Right lobe of liver (tissue), 6 donors: ENCODE data around the gene MAT2A. TPM values are rescaled to one million over a fixed set of nuclear protein-coding genes. Genes with fewer than 3 reads are reported as not detected.
A peak's percentile ranks its signal among the peaks of the same experiment; 100 is the strongest.

Experiments
- ATAC-seq, 4 donors: fragments of 200-7000 bp; cut with Tn5 transposase; one replicate each; pipeline ENCODE4 v1.9.1; 2020; ENCODE audit warnings: mild to moderate bottlenecking in 4 of 4, moderate library complexity in 4 of 4
- DNase-seq, 3 donors: peaks; one replicate each; pipeline ENCODE4 v3.0.0-alpha.2; 2020
- H3K27ac ChIP-seq, 3 donors: fragments of 200-600 bp; one replicate each; pipeline ENCODE4 v1.8.0; 2022
- H3K27me3 ChIP-seq, 2 donors: fragments of 200-600 bp; one replicate each; pipeline ENCODE4 v1.8.0; 2022
- H3K36me3 ChIP-seq, 4 donors: fragments of 200-600 bp; sonication (generic) in 1 of 4; one replicate each; pipeline versions ENCODE4 v1.5.1 to v1.8.0; 2017 to 2022; ENCODE audit warnings: control low read depth in 1 of 4
- H3K4me1 ChIP-seq, 4 donors: fragments of 200-600 bp; sonication (generic) in 1 of 4; one replicate each; pipeline versions ENCODE4 v1.5.1 to v1.8.0; 2017 to 2022; ENCODE audit warnings: control low read depth in 1 of 4
- H3K4me3 ChIP-seq, 3 donors: fragments of 200-600 bp; one replicate each; pipeline ENCODE4 v1.8.0; 2022
- H3K9me3 ChIP-seq, 4 donors: fragments of 200-600 bp; sonication (generic) in 1 of 4; one replicate each; pipeline versions ENCODE4 v1.5.1 to v1.8.0; 2017 to 2022; ENCODE audit warnings: control low read depth in 1 of 4
- CTCF ChIP-seq, 4 donors: fragments of 200-600 bp in 3 of 4; fragments of 450-650 bp in 1 of 4; IDR thresholded peaks; one replicate each; pipeline versions ENCODE4 v1.5.1 to v1.8.0; 2016 to 2022; ENCODE audit warnings: antibody characterized with exemption in 4 of 4, mild to moderate bottlenecking in 2 of 4
- POLR2A ChIP-seq: fragments of 450-650 bp; IDR thresholded peaks from one replicate; pipeline ENCODE4 v1.6.1; 2017; ENCODE audit warnings: antibody characterized with exemption, mild to moderate bottlenecking
- WGBS: methylation state at CpG from one replicate; pipeline ENCODE4 v1.1.6; 2018; ENCODE audit warnings: low coverage, low lambda C conversion rate; ENCODE audit not compliant: insufficient coverage; ENCODE audit errors: missing lambda C conversion rate; 5-methylcytosine and 5-hydroxymethylcytosine counted together
- intact Hi-C, 2 donors: fragments of 100-400 bp; cut with DNase I; formaldehyde crosslinking; loops; one replicate each; pipeline versions ENCODE4 v1.11.2 to v1.14.1; 2022
- total RNA-seq, 6 experiments: library from RNA; depleted of rRNA in 2 of 6; stranded (reverse); fragments of >200 nt in 2 of 6; fragmentation: NEBNext Ultra II Directional in 3 of 6; extraction: Animal tissue kit (Norgen Biotek cat#: 25700) in 3 of 6; gene quantifications; one replicate each; pipeline versions ENCODE4 v1.1.0 to v1.2.4, GENCODE V29; 2016 to 2023
- donor health status: DM: no; HTN: yes; CAD: no.
- donor health status: DM: no; HTN: no; CAD: no.
- donor health status: DM: no; HTN: no; CAD: no.
- donor health status: DM: no; HTN: yes; CAD: no.
- donor health status: DM: no; HTN: yes; CAD: no.

MAT2A gene
- total RNA-seq, 6 experiments from 2014 or later, result 57.8 to 118 (median 102) TPM

GRCh38 chr2:85551698-85552678 lies 13.0 kb downstream of the MAT2A start:
- H3K9me3 ChIP-seq, result no peaks in the 10 kb centered on the region
- H3K4me3 ChIP-seq, result no peak overlapping the region
- no peaks in the 10 kb centered on the region for H3K4me1 ChIP-seq
- peaks cover 6 to 84% (median 42%) of the 10 kb centered on the region in 4 donors for H3K36me3 ChIP-seq
- DNase-seq (peak; percentile 73 to 83 (median 75)), ATAC-seq (peak; percentile 82 to 88 (median 84))
- WGBS, result 46% methylated on average over 8 of the region's 9 CpGs
- TF ChIP-seq CTCF (IDR thresholded peaks at IDR 0.05), result peak; percentile 94 to 95 (median 95)
- TF ChIP-seq POLR2A, result no peak
- intact Hi-C loops, result loop anchor here (5.0 kb wide), 2 partner anchors 130 to 135 kb away; partner anchors contain the start of gene SH2D6 (in 1 of the 2)
- no peaks in the 10 kb centered on the region for H3K27me3 ChIP-seq
- H3K27ac ChIP-seq, result no peak overlapping the region

GRCh38 chr2:85553184-85553583 lies 14.2 kb downstream of the MAT2A start:
- Histone ChIP-seq H3K4me3 (no peak overlapping the region), H3K9me3 (no peaks in the 10 kb centered on the region), H3K36me3 (peaks cover 6 to 92% (median 45%) of the 10 kb centered on the region in 4 donors), H3K4me1 (peaks cover 0 to 4% (median 0%) of the 10 kb centered on the region in 4 donors), H3K27ac (no peak overlapping the region), H3K27me3 (no peaks in the 10 kb centered on the region)
- WGBS, result 67% methylated on average over 4 of the region's 6 CpGs
- ATAC-seq (no peak), DNase-seq (no peak)
- intact Hi-C loops, result loop anchor here (5.0 kb wide), 2 partner anchors 131 to 136 kb away; partner anchors contain the start of gene SH2D6 (in 1 of the 2)
- TF ChIP-seq POLR2A (no peak), CTCF (IDR thresholded peaks at IDR 0.05) (no peak)

- ATAC-seq, result no peak
- H3K36me3 ChIP-seq, result peaks cover 8 to 85% (median 41%) of the 10 kb centered on the region in 4 donors
Observed at GRCh38 chr2:85554980-85555612, 16.1 kb downstream of the MAT2A start.

More at GRCh38 chr2:85554980-85555612, 16.1 kb downstream of the MAT2A start:
- intact Hi-C loops, result loop anchor here (5.0 kb wide), 2 partner anchors 133 to 138 kb away; partner anchors contain the start of gene SH2D6 (in 1 of the 2)
- no peaks in the 10 kb centered on the region for H3K27me3 ChIP-seq
- peaks cover 0 to 16% (median 12%) of the 10 kb centered on the region in 4 donors for H3K4me1 ChIP-seq
- TF ChIP-seq CTCF (IDR thresholded peaks at IDR 0.05) (no peak), POLR2A (no peak)
- DNase-seq, result no peak
- no peak overlapping the region for H3K4me3 ChIP-seq
- 100% methylated on average over 3 of the region's 3 CpGs for WGBS
- H3K27ac ChIP-seq, result no peak overlapping the region
- no peaks in the 10 kb centered on the region for H3K9me3 ChIP-seq
